VCaP (cell line): ENCODE measurements around the gene ACP2.
"Not testable (repeated sequence)": the region's sequence is repeated elsewhere in the genome, so short reads cannot be mapped to it uniquely, and the experiment has no call there.

Experiments used
- H3K27ac ChIP-seq: fragments of 450-650 bp; 2 replicates; pipeline ENCODE4 v1.5.1; 2017
- CTCF ChIP-seq: fragments of 450-650 bp; conservative IDR thresholded peaks from 2 replicates; pipeline ENCODE4 v1.5.1; 2017; ENCODE audit warnings: mild to moderate bottlenecking, moderate library complexity

The ACP2 gene

GRCh38 chr11:47212938-47213337 lies 35.7 kb downstream of the ACP2 start:
- no peak for TF ChIP-seq CTCF
- no peak overlapping the region for H3K27ac ChIP-seq

GRCh38 chr11:47208628-47209027 lies 40.0 kb downstream of the ACP2 start:
- no peak overlapping the region for H3K27ac ChIP-seq
- no peak for TF ChIP-seq CTCF

DNA sequence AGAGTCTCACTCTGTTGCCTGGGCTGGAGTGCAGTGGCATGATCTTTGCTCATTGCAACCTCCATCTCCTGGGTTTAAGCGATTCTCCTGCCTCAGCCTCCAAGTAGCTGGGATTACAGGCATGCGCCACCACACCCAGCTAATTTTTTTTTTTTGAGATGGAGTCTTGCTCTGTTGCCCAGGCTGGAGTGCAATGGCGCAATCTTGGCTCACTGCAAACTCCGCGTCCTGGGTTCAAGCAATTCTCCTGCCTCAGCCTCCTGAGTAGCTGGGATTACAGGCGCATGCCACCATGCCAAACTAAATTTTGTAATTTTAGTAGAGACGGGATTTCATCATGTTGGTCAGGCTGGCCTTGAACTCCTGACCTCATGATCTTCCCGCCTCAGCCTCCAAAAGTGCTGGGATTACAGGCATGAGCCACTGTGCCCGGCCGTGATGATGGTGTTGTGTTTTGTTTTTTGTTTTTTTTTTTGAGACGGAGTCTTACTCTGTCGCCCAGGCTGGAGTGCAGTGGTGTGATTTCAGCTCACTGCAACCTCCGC lies 40.5 kb downstream of the ACP2 start:
- H3K27ac ChIP-seq = not testable (repeated sequence)

DNA sequence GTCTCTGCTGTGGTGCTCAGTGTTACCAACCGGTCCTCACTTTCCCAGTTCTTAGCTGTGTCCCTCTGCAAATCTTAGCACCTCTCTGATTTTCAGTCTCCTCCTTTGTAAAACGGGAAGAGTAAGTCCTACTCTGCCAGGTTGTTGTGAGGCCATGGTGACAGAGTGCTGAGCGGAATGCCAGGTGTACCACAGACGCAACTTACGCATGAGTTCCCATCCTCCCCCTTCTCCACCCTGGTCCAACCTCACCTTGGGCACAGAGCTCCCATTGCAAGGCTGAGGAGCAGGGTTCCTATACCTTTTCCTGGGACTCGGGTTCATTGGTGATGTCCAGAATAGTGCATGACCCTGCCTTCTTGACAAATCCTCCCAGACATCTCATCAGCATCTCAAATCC lies 41.2 kb downstream of the ACP2 start:
- no peak for TF ChIP-seq CTCF
- H3K27ac ChIP-seq = no peak overlapping the region

GRCh38 chr11:47206577-47206976 lies 42.0 kb downstream of the ACP2 start:
- not testable (repeated sequence) for H3K27ac ChIP-seq

DNA sequence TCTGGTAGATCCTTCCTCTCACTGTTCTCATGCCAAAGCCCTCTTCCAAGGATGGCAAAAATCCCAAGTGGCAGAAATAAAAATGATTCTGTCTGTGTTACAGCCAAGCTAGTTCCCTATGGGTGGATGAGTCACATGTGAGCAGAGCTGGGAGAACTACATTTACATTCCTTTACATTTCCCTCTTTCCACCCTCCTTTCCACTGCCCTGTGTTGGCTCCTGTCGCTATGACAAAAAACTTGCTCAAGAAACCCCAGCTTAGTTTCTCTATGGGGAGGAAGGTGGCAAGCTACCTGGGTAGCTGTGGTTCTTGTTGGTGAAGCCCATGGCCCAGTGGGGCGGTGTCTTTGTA lies 44.0 kb downstream of the ACP2 start:
- no peak overlapping the region for H3K27ac ChIP-seq
- no peak for TF ChIP-seq CTCF

GRCh38 chr11:47202576-47202975 lies 46.0 kb downstream of the ACP2 start:
- no peak overlapping the region for H3K27ac ChIP-seq

DNA sequence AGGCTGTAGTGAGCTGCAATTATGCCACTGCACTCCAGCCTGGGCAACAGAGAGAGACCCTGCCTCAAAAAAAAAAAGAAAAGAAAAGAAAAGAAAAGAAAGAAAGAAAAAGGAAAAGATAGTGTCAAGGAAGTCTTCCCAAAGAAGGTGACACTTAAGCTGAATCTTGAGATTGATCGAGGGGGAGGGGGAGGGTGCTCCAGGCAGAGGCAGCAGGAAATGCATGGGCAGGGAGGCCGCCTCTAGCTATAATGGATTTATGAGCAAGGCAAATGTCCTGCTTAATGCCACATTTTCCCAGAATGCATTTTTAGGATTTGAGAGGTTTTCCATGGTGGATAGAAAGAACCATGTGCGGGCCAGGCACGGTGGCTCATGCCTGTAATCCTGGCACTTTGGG lies 47.6 kb downstream of the ACP2 start:
- TF ChIP-seq CTCF = no peak
- H3K27ac ChIP-seq = no peak overlapping the region

More at GRCh38 chr11:47202576-47202975, 46.0 kb downstream of the ACP2 start:
- no peak for TF ChIP-seq CTCF

GRCh38 chr11:47198161-47198560 lies 50.5 kb downstream of the ACP2 start:
- H3K27ac ChIP-seq = not testable (repeated sequence)
